GM12801 (cell line): ENCODE results near the gene APAF1.

Source experiments
- CTCF ChIP-seq: IDR thresholded peaks from one replicate; pipeline ENCODE4 v1.5.1; 2011; ENCODE audit warnings: control low read depth; ENCODE audit not compliant: insufficient read length; ENCODE audit errors: extremely low read depth

Gene APAF1

DNA sequence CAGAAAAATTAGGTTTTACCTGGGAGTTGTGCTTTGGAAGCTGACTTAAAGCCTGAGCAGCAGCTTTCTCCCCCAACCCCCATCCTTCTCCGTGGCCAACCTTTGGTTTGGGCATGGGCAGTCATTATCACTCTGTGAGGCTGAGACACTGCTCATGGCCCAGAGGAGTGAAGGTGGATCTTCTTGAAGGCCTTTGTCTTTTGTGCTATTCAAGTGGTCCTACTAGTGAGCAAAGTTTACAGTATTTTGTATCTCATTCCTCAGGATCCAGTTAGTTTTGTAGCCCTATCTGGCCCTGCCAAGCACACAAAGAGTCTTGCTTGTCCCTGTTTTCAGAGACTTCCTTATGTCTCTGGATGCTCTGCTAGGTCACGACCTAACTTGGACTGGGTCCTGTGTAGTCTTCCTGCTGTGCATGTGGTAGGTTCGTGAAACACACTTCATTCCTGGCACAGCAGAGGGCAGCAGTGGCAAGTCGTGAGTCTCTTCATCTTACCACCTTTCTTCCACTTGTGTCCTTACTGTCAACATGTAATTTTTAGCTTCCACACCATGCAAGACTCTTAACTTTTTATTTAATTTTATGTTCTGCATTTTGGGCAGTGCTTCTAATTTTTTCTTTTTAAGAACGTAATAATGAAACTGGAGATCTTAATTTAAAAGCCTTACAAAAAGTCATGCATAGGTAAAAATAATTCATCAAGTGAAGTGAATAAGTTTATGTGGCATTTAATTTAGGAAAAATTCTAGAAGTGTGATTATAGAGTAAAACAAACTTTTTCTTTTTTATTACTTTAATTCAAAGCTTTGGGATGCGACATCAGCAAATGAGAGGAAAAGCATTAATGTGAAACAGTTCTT lies 53.7 kb downstream of the APAF1 start:
- TF ChIP-seq CTCF: no peak

DNA sequence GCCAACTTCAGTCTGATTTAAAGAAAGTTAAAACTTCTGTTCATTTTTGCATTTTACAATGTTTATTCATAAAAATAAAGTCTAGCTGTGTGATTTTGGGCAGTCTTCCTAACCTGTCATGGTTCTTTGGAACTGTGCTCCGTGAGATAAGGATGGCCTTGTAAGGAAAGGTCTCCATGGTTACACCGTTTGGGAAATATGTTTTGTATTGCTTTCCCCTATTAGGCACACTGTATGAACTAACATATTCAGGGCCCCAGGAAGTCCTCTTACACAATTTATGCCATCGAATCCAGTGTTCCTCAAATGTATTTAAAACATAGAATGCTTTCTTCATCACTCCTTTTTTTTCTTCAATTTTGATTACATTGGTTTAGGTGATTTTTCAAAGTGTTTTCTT lies 54.5 kb downstream of the APAF1 start:
- no peak for TF ChIP-seq CTCF

GRCh38 chr12:98701166-98701565 lies 56.1 kb downstream of the APAF1 start:
- no peak for TF ChIP-seq CTCF

GRCh38 chr12:98709022-98709421 lies 63.9 kb downstream of the APAF1 start:
- TF ChIP-seq CTCF: no peak

DNA sequence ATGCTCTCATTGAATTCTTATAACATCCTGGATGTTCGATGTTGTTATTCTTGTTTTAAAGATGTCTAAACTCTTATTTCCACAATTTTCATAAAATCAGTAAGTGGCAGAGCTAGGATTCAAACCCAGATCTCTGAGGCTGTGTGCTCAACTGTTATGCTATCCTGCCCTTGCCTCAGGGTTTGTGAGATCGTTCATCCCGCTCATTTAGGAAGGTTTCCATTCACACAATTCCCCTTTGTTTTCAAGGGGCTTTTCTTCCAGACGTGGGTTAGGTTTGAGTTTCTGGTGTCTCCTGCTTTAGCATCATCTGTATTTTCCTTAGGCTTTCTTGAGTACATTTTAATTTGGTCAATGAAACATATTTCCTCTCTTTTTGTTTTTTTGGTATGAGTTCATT lies 69.3 kb downstream of the APAF1 start:
- no peak for TF ChIP-seq CTCF

GRCh38 chr12:98719515-98720504 lies 74.7 kb downstream of the APAF1 start:
- TF ChIP-seq CTCF: no peak

GRCh38 chr12:98721204-98721702 lies 76.2 kb downstream of the APAF1 start:
- no peak for TF ChIP-seq CTCF
